Transverse colon (tissue), 4 donors: Measurements from ENCODE around the gene CWC25. TPM values are rescaled to one million over a fixed set of nuclear protein-coding genes. Genes with fewer than 3 reads are reported as not detected.
"Not testable (repeated sequence)": the region's sequence is repeated elsewhere in the genome, so short reads cannot be mapped to it uniquely, and the experiment has no call there.

ENCODE experiments used
- DNase-seq: peaks from one replicate; pipeline ENCODE4 v3.0.0-alpha.2; 2019
- H3K27ac ChIP-seq, 4 donors: fragments of 200-600 bp; sonication (generic); 2 replicates each; pipeline ENCODE4 v1.5.1; 2016 to 2018; ENCODE audit warnings: inconsistent platforms in 4 of 4
- H3K27me3 ChIP-seq: fragments of 200-600 bp; sonication (generic); 2 replicates; pipeline ENCODE4 v1.5.1; 2017; ENCODE audit warnings: inconsistent platforms
- H3K36me3 ChIP-seq, 4 donors: fragments of 200-600 bp; sonication (generic); 2 replicates each; pipeline ENCODE4 v1.5.1; 2017 to 2019; ENCODE audit warnings: inconsistent platforms in 4 of 4
- H3K4me1 ChIP-seq, 4 donors: fragments of 200-600 bp; sonication (generic); 2 replicates each; pipeline ENCODE4 v1.5.1; 2017 to 2020; ENCODE audit warnings: inconsistent platforms in 4 of 4
- H3K4me3 ChIP-seq, 4 donors: fragments of 200-600 bp; sonication (generic); 1 replicate in 1 of 4; 2 replicates in 3 of 4; pipeline versions ENCODE4 v1.5.1 to v1.6.1; 2017 to 2019; ENCODE audit warnings: inconsistent platforms in 4 of 4
- H3K9me3 ChIP-seq, 2 donors: fragments of 200-600 bp; sonication (generic); 2 replicates each; pipeline ENCODE4 v1.5.1; 2017 to 2019; ENCODE audit warnings: inconsistent platforms in 2 of 2
- CTCF ChIP-seq, 5 experiments: fragments of 200-600 bp in 3 of 5; fragments of 450-650 bp in 2 of 5; sonication (generic) in 3 of 5; IDR thresholded peaks; 1 replicate in 2 of 5; 2 replicates in 3 of 5; pipeline ENCODE4 v1.5.1; 2016 to 2017; ENCODE audit warnings: antibody characterized with exemption in 5 of 5, inconsistent platforms in 3 of 5, mild to moderate bottlenecking in 2 of 5, moderate library complexity in 1 of 5
- EP300 ChIP-seq: sonication (generic); formaldehyde crosslinking; IDR thresholded peaks from one replicate; pipeline ENCODE4 v1.6.1; 2017; ENCODE audit warnings: antibody characterized with exemption, low read depth
- POLR2A ChIP-seq: fragments of 450-650 bp; IDR thresholded peaks from one replicate; pipeline ENCODE4 v1.6.1; 2016; ENCODE audit warnings: antibody characterized with exemption, mild to moderate bottlenecking, moderate library complexity
- POLR2AphosphoS5 ChIP-seq, 3 donors: sonication (generic); formaldehyde crosslinking; IDR thresholded peaks; one replicate each; pipeline ENCODE4 v1.6.1; 2016; ENCODE audit warnings: antibody characterized with exemption in 3 of 3
- WGBS, 2 donors: methylation state at CpG; one replicate each; pipeline ENCODE4 v1.1.5; 2018; ENCODE audit warnings: low coverage in 1 of 2; 5-methylcytosine and 5-hydroxymethylcytosine counted together
- in situ Hi-C, 4 donors: fragments of 200-750 bp; cut with MboI; loops; one replicate each; pipeline versions ENCODE4 v1.15.0 to v1.15.1; 2017; ENCODE audit warnings: low sequenced_read_pairs in 3 of 4, low pct_ligation_motif_present in 1 of 4, low pct_unique_long_range_greater_than_20kb in 1 of 4
- intact Hi-C: fragments of 100-400 bp; cut with DNase I; formaldehyde crosslinking; loops from one replicate; pipeline ENCODE4 v1.15.1; 2023; ENCODE audit warnings: low total_unique reads
- total RNA-seq, 4 donors: library from RNA; depleted of rRNA; stranded (reverse); fragments of >200 nt; gene quantifications; one replicate each; pipeline ENCODE4 v1.1.0, GENCODE V29; 2016

CWC25 gene
- total RNA-seq, 4 donors from 2014 or later, result 22.1 to 97.3 (median 37.5) TPM

DNA sequence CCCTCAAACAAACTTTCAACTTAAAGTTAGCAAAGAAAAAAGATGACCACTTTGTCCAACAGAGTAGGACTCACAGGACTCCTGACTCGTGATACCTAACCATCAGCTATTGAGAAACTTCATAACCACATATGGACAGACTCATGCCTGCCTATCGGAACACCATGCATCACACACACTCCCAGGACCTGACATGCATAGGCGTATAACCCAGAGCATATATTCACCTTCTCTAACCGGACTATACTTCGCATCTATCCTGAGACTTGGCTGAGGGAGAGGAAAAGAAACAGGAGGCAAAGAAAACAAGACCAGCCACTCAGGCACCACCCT, 28.0 kb downstream of the CWC25 start:
- H3K27ac ChIP-seq, result peak overlapping the region in 2 of 4 donors; percentile 96 to 98
- H3K4me3 ChIP-seq, result peak overlapping the region in 1 of 4 donors; percentile 5
- H3K4me1 ChIP-seq, result peaks cover 19 to 35% (median 30%) of the 10 kb centered on the region in 4 donors
- peaks cover 0 to 6% (median 3%) of the 10 kb centered on the region in 4 donors for H3K36me3 ChIP-seq
- intact Hi-C loops, result no loop called here
- WGBS, 2 donors, result 80% methylated on average over 5 of the region's 5 CpGs; no CpG with 5 or more reads in 1 of the 2 donors
- H3K27me3 ChIP-seq, result no peaks in the 10 kb centered on the region
- DNase-seq, result no peak
- no peaks in the 10 kb centered on the region for H3K9me3 ChIP-seq
- no peak for TF ChIP-seq EP300
- TF ChIP-seq CTCF (IDR thresholded peaks at IDR 0.05), result no peak
- no peak for TF ChIP-seq POLR2AphosphoS5 (IDR thresholded peaks at IDR 0.05)
- TF ChIP-seq POLR2A, result no peak
- in situ Hi-C loops, result no loop called here

GRCh38 chr17:38796451-38797157, 28.5 kb downstream of the CWC25 start:
- peaks cover 0 to under 1% (median under 1%) of the 10 kb centered on the region in 4 donors for H3K36me3 ChIP-seq
- WGBS, 2 donors, result 69 to 83% methylated on average over 3 to 5 of the region's 5 CpGs
- intact Hi-C loops (no loop called here), in situ Hi-C loops (no loop called here)
- no peak overlapping the region for H3K27ac ChIP-seq
- TF ChIP-seq EP300, result no peak
- DNase-seq, result no peak
- no peak overlapping the region for H3K4me3 ChIP-seq
- H3K9me3 ChIP-seq, result no peaks in the 10 kb centered on the region
- peaks cover 19 to 35% (median 30%) of the 10 kb centered on the region in 4 donors for H3K4me1 ChIP-seq
- no peaks in the 10 kb centered on the region for H3K27me3 ChIP-seq

DNA sequence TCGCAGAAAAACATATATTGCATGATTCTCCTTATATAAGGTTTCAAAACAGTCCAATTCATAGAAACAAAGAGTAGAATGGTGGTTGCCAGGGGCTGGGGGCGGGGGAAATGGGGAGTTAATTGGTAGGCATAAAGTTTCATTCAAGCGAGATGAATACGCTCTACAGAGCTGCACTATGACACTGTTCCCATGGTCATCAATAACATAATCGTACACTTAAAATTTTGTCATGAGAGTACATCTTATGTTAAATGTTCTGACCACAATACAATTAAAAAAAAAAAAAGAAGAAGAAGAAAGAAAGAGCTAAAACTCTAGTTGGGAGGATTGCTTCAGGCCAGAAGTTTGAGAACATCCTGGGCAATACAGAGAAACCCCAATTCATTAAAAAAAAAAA, 30.9 kb downstream of the CWC25 start:
- Histone ChIP-seq H3K27me3 (no peaks in the 10 kb centered on the region), H3K27ac (no peak overlapping the region), H3K4me3 (no peak overlapping the region), H3K4me1 (peaks cover 19 to 31% (median 27%) of the 10 kb centered on the region in 4 donors), H3K9me3 (no peaks in the 10 kb centered on the region), H3K36me3 (no peaks in the 10 kb centered on the region)
- DNase-seq, result no peak
- in situ Hi-C loops (no loop called here), intact Hi-C loops (no loop called here)
- TF ChIP-seq EP300 (no peak), CTCF (IDR thresholded peaks at IDR 0.05) (no peak), POLR2AphosphoS5 (IDR thresholded peaks at IDR 0.05) (no peak), POLR2A (no peak)
- 94 to 95% methylated on average over 5 of the region's 5 CpGs for WGBS, 2 donors

GRCh38 chr17:38791162-38791561, 34.0 kb downstream of the CWC25 start:
- Histone ChIP-seq H3K4me1 (peaks cover 0 to 4% (median 1%) of the 10 kb centered on the region in 4 donors), H3K9me3 (no peaks in the 10 kb centered on the region), H3K4me3 (no peak overlapping the region), H3K36me3 (peaks cover 0 to 9% (median 3%) of the 10 kb centered on the region in 4 donors), H3K27me3 (no peaks in the 10 kb centered on the region), H3K27ac (no peak overlapping the region)
- TF ChIP-seq POLR2A (no peak), CTCF (IDR thresholded peaks at IDR 0.05) (no peak), POLR2AphosphoS5 (IDR thresholded peaks at IDR 0.05) (no peak), EP300 (no peak)
- 87 to 100% methylated on average over 2 to 5 of the region's 5 CpGs for WGBS, 2 donors
- no peak for DNase-seq
- intact Hi-C loops (no loop called here), in situ Hi-C loops (no loop called here)

DNA sequence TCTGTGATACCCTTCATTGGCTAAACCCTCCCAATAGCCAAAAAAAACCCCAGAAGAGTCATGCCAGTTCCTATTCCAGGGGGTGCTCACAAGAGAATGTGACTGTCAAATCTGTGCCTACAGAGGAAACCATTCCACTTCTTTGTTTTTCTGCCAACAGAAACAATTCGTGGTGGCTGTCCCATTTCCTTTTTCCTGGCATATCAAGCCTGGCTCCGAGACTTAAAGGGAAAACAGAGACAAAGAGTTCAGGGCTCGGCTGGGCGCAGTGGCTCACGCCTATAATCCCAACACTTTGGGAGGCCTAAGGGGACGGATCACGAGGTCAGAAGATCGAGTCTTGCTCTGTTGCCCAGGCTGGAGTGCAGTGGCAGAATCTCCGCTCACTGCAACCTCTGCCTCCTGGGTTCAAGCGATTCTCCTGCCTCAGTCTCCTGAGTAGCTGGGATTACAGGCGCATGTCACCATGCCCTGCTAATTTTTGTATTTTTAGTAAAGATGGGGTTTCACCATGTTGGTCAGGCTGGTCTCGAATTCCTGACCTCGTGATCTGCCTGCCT, 34.9 kb downstream of the CWC25 start:
- H3K36me3 ChIP-seq, result peaks cover 0 to 16% (median 10%) of the 10 kb centered on the region in 4 donors
- intact Hi-C loops, in situ Hi-C loops, H3K4me3 ChIP-seq, DNase-seq, H3K27ac ChIP-seq, H3K9me3 ChIP-seq, H3K4me1 ChIP-seq, H3K27me3 ChIP-seq: not testable (repeated sequence)
- WGBS, 2 donors, result 83 to 85% methylated on average over 6 to 13 of the region's 13 CpGs
